Mucosa of descending colon (tissue), 3 donors: ENCODE data around the gene OR4N2. TPM values are rescaled to one million over a fixed set of nuclear protein-coding genes. Genes with fewer than 3 reads are reported as not detected.
"Not testable (repeated sequence)": the region's sequence is repeated elsewhere in the genome, so short reads cannot be mapped to it uniquely, and the experiment has no call there.

ENCODE experiments used
- ATAC-seq: fragments of 200-7000 bp; cut with Tn5 transposase; one replicate; pipeline ENCODE4 v1.9.1; 2020; ENCODE audit warnings: mild to moderate bottlenecking, moderate library complexity
- DNase-seq, 3 donors: peaks; one replicate each; pipeline ENCODE4 v3.0.0-alpha.2; 2020
- H3K36me3 ChIP-seq: fragments of 200-600 bp; one replicate; pipeline ENCODE4 v1.8.0; 2021; ENCODE audit warnings: low read depth, mild to moderate bottlenecking
- H3K4me1 ChIP-seq: fragments of 200-600 bp; one replicate; pipeline ENCODE4 v1.8.0; 2021; ENCODE audit warnings: low read depth, mild to moderate bottlenecking
- H3K4me3 ChIP-seq: fragments of 200-600 bp; one replicate; pipeline ENCODE4 v1.8.0; 2021; ENCODE audit warnings: mild to moderate bottlenecking
- H3K9me3 ChIP-seq: fragments of 200-600 bp; one replicate; pipeline ENCODE4 v1.8.0; 2021; ENCODE audit warnings: mild to moderate bottlenecking
- intact Hi-C, 2 donors: fragments of 100-400 bp; cut with DNase I in 1 of 2; cut with micrococcal nuclease in 1 of 2; formaldehyde crosslinking; loops; one replicate each; pipeline versions ENCODE4 v1.11.0 to v1.11.1; 2022; cut with DNase I, micrococcal nuclease
- total RNA-seq, 3 donors: library from RNA; stranded (reverse); fragmentation: NEBNext Ultra II Directional in 2 of 3; extraction: Animal tissue kit (Norgen Biotek cat#: 25700) in 2 of 3; gene quantifications; one replicate each; pipeline versions ENCODE4 v1.2.1 to v1.2.4, GENCODE V29; 2021 to 2023
- TF ChIP-seq, protein P1 (sequence below): fragments of 200-600 bp; IDR thresholded peaks from one replicate; pipeline ENCODE4 v1.8.0; 2022; ENCODE audit warnings: antibody characterized with exemption, mild to moderate bottlenecking
- donor health status: DM: no; HTN: no; CAD: no; lungs with moderate emphysema.
- donor health status: DM: no; HTN: no; CAD: no.
- donor health status: DM: no; HTN: yes; CAD: no.

Gene OR4N2
- total RNA-seq, 3 donors from 2014 or later = not detected

DNA sequence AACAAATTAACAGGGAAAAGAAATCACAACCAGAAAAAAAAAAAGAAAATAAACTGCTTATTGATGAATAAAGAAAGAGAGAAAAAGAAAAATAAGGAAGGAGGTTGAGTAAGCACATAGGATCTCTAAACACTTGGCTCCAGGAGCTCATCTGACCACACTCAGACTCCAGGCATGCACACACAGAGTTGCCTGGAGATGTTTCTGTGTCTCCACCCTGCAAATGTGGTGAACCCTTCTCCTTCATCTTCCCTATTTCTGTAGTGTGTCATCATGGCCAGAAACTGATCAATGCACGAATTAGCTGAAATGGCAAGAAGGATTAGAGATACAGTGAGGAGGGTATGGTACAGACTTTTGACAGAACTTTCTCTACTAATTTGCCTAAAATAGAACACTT lies 20.2 kb downstream of the OR4N2 start:
- no peak for DNase-seq

DNA sequence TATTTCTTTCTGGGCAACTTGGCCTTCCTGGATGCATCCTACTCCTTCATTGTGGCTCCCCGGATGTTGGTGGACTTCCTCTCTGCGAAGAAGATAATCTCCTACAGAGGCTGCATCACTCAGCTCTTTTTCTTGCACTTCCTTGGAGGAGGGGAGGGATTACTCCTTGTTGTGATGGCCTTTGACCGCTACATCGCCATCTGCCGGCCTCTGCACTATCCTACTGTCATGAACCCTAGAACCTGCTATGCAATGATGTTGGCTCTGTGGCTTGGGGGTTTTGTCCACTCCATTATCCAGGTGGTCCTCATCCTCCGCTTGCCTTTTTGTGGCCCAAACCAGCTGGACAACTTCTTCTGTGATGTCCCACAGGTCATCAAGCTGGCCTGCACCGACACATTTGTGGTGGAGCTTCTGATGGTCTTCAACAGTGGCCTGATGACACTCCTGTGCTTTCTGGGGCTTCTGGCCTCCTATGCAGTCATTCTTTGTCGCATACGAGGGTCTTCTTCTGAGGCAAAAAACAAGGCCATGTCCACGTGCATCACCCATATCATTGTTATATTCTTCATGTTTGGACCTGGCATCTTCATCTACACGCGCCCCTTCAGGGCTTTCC lies 24.2 kb downstream of the OR4N2 start:
- H3K4me3 ChIP-seq, DNase-seq, intact Hi-C loops, H3K36me3 ChIP-seq, H3K4me1 ChIP-seq, ATAC-seq: not testable (repeated sequence)
- peaks cover 53% of the 10 kb centered on the region for H3K9me3 ChIP-seq

More for the DNA sequence above, 20.2 kb downstream of the OR4N2 start:
- no peak overlapping the region for H3K4me3 ChIP-seq
- H3K4me1 ChIP-seq = no peaks in the 10 kb centered on the region
- peaks cover 69% of the 10 kb centered on the region for H3K9me3 ChIP-seq
- TF ChIP-seq, protein P1, sequence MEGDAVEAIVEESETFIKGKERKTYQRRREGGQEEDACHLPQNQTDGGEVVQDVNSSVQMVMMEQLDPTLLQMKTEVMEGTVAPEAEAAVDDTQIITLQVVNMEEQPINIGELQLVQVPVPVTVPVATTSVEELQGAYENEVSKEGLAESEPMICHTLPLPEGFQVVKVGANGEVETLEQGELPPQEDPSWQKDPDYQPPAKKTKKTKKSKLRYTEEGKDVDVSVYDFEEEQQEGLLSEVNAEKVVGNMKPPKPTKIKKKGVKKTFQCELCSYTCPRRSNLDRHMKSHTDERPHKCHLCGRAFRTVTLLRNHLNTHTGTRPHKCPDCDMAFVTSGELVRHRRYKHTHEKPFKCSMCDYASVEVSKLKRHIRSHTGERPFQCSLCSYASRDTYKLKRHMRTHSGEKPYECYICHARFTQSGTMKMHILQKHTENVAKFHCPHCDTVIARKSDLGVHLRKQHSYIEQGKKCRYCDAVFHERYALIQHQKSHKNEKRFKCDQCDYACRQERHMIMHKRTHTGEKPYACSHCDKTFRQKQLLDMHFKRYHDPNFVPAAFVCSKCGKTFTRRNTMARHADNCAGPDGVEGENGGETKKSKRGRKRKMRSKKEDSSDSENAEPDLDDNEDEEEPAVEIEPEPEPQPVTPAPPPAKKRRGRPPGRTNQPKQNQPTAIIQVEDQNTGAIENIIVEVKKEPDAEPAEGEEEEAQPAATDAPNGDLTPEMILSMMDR = no peak
- intact Hi-C loops = no loop called here
- ATAC-seq = no peak
- no peaks in the 10 kb centered on the region for H3K36me3 ChIP-seq

DNA sequence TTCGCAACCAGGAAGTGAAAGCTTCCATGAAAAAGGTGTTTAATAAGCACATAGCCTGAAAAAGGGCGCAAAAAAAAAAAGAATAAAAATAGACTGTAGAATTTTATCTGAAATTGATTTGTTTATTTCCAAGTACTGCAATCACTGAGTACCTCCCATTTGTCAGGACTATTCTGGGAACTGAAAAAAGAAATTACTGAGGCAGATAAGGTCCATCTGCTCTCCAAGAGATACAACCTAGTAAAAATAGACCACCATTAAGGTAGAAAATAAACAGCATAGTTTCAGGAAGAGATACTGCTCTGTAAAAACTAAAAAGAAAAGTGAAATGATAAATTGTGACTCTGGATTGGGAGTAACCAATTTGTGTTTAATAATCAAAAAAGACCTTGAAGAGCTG lies 24.7 kb downstream of the OR4N2 start:
- ATAC-seq (no peak), DNase-seq (no peak)
- intact Hi-C loops = no loop called here
- TF ChIP-seq, protein P1 = no peak
- peaks cover 51% of the 10 kb centered on the region for H3K9me3 ChIP-seq
- H3K4me3 ChIP-seq = no peak overlapping the region
- H3K36me3 ChIP-seq = no peaks in the 10 kb centered on the region
- H3K4me1 ChIP-seq = no peaks in the 10 kb centered on the region

DNA sequence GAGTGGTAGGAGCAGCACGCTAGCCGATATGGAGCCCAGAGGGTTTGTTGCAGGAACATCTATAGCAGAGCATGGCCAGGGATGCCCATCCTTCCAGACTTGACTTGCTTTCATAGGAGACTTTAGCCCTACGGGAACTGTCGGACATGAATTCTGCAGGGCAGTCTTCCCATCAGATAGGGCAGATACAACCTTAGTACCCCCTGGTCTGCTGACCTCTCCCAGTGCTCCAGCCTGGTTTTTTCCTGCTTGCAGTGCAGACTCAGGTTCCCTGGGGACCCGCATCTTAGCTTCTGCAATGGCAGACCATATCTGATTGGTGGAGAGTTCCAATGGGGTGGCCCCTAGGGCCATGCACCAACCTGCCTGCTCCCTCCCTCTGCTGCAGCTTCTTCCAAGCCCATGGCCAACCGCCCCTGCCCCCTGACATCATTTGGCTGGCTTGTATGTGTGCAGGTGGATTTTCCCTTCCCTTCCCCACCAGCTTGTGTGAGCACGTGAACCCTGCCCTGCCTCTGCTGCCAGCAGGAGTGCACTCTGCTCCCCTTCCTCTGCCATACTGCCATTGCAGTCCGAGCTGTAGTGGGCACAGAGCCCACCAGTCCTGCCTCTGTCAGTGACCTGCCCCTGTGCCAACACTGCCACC lies 30.8 kb downstream of the OR4N2 start:
- intact Hi-C loops, H3K4me1 ChIP-seq, H3K4me3 ChIP-seq, H3K36me3 ChIP-seq: not testable (repeated sequence)
- peaks cover 76% of the 10 kb centered on the region for H3K9me3 ChIP-seq
- DNase-seq = peak in 1 of 3 donors; percentile 46
- peak; percentile 10 for ATAC-seq

DNA sequence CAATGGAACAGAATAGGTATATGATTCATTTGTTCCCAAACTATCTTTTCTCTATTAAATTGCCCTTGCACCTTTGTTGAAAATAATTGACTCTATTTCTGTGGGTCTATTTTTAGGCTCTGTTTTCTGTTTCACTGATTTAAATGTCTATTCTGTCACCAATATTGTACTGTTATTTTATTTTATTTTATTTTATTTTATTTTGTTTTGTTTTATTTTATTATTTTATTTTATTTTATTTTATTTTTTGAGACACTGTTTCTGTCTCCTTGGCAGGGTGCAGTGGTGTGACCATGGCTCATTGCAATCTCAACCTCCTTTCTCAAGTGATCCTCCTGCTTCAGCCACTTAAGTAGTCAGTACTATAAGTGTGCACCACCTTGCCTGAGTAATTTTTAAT lies 34.9 kb downstream of the OR4N2 start:
- no peak for DNase-seq
- intact Hi-C loops = no loop called here
- TF ChIP-seq, protein P1 = no peak
- Histone ChIP-seq H3K4me1 (no peaks in the 10 kb centered on the region), H3K9me3 (peaks cover 85% of the 10 kb centered on the region), H3K4me3 (no peak overlapping the region), H3K36me3 (no peaks in the 10 kb centered on the region)
- ATAC-seq = no peak

DNA sequence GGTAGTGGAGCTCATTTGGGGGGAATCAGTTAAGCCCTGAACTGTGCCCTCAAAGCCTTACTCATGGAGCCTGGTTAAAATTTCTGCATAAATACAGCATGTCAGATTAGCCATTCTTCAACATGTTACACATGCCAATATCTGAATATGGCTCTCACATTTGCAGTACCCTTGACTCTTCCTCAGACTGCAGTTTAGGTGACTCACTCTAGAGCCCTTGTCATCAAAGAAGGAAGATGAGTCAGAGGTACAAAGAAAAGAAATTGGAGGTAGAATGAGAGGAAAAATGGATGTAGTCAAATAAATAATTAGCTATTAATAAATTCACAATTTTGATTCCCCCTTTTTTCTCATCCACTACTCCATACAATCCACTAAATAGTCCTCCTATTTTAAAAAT lies 47.8 kb downstream of the OR4N2 start:
- Histone ChIP-seq H3K4me1 (no peaks in the 10 kb centered on the region), H3K4me3 (no peak overlapping the region), H3K9me3 (peaks cover 45% of the 10 kb centered on the region), H3K36me3 (no peaks in the 10 kb centered on the region)
- ATAC-seq (no peak), DNase-seq (no peak)
- intact Hi-C loops = no loop called here
- TF ChIP-seq, protein P1 = no peak

DNA sequence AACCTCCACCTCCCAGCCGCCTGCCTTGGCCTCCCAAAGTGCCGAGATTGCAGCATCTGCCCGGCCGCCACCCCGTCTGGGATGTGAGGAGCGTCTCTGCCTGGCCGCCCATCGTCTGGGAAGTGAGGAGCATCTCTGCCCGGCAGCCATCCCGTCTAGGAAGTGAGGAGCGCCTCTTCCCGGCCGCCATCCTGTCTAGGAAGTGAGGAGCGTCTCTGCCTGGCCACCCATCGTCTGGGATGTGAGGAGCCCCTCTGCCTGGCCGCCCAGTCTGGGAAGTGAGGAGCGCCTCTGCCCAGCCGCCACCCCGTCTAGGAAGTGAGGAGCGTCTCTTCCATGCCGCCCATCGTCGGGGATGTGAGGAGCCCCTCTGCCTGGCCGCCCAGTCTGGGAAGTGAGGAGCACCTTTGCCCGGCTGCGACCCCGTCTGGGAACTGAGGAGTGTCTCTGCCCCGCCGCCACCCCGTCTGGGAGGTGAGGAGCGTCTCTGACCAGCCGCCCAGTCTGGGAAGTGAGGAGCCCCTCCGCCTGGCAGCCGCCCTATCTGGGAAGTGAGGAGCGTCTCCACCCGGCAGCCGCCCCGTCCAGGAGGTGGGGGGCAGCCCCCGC lies 62.6 kb downstream of the OR4N2 start:
- H3K36me3 ChIP-seq, H3K4me1 ChIP-seq, ATAC-seq, intact Hi-C loops, H3K4me3 ChIP-seq: not testable (repeated sequence)
- peak in 1 of 3 donors; percentile 52 for DNase-seq
- H3K9me3 ChIP-seq = peaks cover 62% of the 10 kb centered on the region
